Neural cell (in vitro differentiated cells): ENCODE results near the gene ANKRD31. TPM values are rescaled to one million over a fixed set of nuclear protein-coding genes. Genes with fewer than 3 reads are reported as not detected.

Experiments used
- H2AFZ ChIP-seq: fragments of 200-600, 300-800 bp; sonication (generic), shearing (Covaris generic); 2 replicates; pipeline ENCODE4 v1.6.0; 2014; ENCODE audit warnings: low read depth, mild to moderate bottlenecking, antibody characterized with exemption, low read length, moderate library complexity
- H3F3A ChIP-seq: fragments of 200-600 bp; shearing (Covaris generic); 2 replicates; pipeline ENCODE4 v1.6.1; 2016; ENCODE audit warnings: mild to moderate bottlenecking, moderate library complexity, mixed read lengths, antibody characterized with exemption, low read length; ENCODE audit not compliant: insufficient read depth, poor library complexity, severe bottlenecking
- H3K27ac ChIP-seq: fragments of 200-600, 300-800 bp; sonication (generic), shearing (Covaris generic); 2 replicates; pipeline ENCODE4 v1.5.1; 2014; ENCODE audit warnings: mild to moderate bottlenecking, low read length, moderate library complexity
- H3K27me3 ChIP-seq: fragments of 300-800, 200-600 bp; sonication (generic), shearing (Covaris generic); 2 replicates; pipeline ENCODE4 v1.6.0; 2014; ENCODE audit warnings: mild to moderate bottlenecking, low read depth, low read length, moderate library complexity; ENCODE audit not compliant: insufficient read depth
- H3K36me3 ChIP-seq: fragments of 300-800, 200-600 bp; sonication (generic), shearing (Covaris generic); 2 replicates; pipeline ENCODE4 v1.5.1; 2014; ENCODE audit warnings: mild to moderate bottlenecking, antibody characterized with exemption, low read length, moderate library complexity; ENCODE audit not compliant: insufficient read depth
- H3K4me2 ChIP-seq: fragments of 300-800, 200-600 bp; sonication (generic), shearing (Covaris generic); 2 replicates; pipeline ENCODE4 v1.6.0; 2014; ENCODE audit warnings: mild to moderate bottlenecking, low read length
- H3K4me3 ChIP-seq: fragments of 300-800, 200-600 bp; sonication (generic), shearing (Covaris generic); 2 replicates; pipeline ENCODE4 v1.5.1; 2014; ENCODE audit warnings: mild to moderate bottlenecking, low read length, moderate library complexity
- H3K79me2 ChIP-seq: fragments of 200-600 bp; shearing (Covaris generic); replicated peaks from 2 replicates; pipeline ENCODE4 v1.6.0; 2014; ENCODE audit warnings: mild to moderate bottlenecking, low read length, moderate library complexity; ENCODE audit not compliant: insufficient read depth
- H3K9ac ChIP-seq: fragments of 300-800, 200-600 bp; sonication (generic), shearing (Covaris generic); 2 replicates; pipeline ENCODE4 v1.6.1; 2016; ENCODE audit warnings: mild to moderate bottlenecking, low read length, mixed read lengths
- H3K9me2 ChIP-seq: fragments of 200-600 bp; shearing (Covaris generic); 2 replicates; pipeline ENCODE4 v1.6.1; 2016; ENCODE audit warnings: mild to moderate bottlenecking, low read length, mixed read lengths; ENCODE audit not compliant: insufficient read depth
- H3K9me3 ChIP-seq: fragments of 200-600, 300-800 bp; sonication (generic), shearing (Covaris generic); 2 replicates; pipeline ENCODE4 v1.6.1; 2016; ENCODE audit warnings: mild to moderate bottlenecking, mixed run types, low read length, moderate library complexity, mixed read lengths
- H4K20me1 ChIP-seq: fragments of 200-600 bp; shearing (Covaris generic); 2 replicates; pipeline ENCODE4 v1.6.1; 2016; ENCODE audit warnings: mild to moderate bottlenecking, mixed run types; ENCODE audit not compliant: insufficient read depth
- CTCF ChIP-seq: fragments of 450-650 bp; IDR thresholded peaks from 2 replicates; pipeline ENCODE4 v1.5.1; 2014; ENCODE audit warnings: antibody characterized with exemption, mild to moderate bottlenecking, moderate library complexity; ENCODE audit not compliant: poor library complexity, severe bottlenecking
- EP300 ChIP-seq: fragments of 450-650 bp; conservative IDR thresholded peaks from 2 replicates; pipeline ENCODE4 v1.6.1; 2014; ENCODE audit warnings: antibody characterized with exemption, mild to moderate bottlenecking, moderate library complexity; ENCODE audit not compliant: poor library complexity, severe bottlenecking
- EZH2 ChIP-seq: fragments of 200-600, 300-800 bp; shearing (Covaris generic), sonication (generic); IDR thresholded peaks from 2 replicates; pipeline ENCODE4 v1.6.1; 2014; ENCODE audit warnings: antibody characterized with exemption, low read length, borderline replicate concordance, mild to moderate bottlenecking; ENCODE audit not compliant: insufficient read depth, poor library complexity, severe bottlenecking
- MXI1 ChIP-seq: fragments of 450-650 bp; conservative IDR thresholded peaks from 2 replicates; pipeline ENCODE4 v1.6.1; 2014; ENCODE audit warnings: antibody characterized with exemption, mild to moderate bottlenecking; ENCODE audit not compliant: poor library complexity, severe bottlenecking
- POLR2AphosphoS5 ChIP-seq: IDR thresholded peaks from 2 replicates; pipeline ENCODE4 v1.6.1; 2012
- RAD21 ChIP-seq: fragments of 450-650 bp; conservative IDR thresholded peaks from 2 replicates; pipeline ENCODE4 v1.6.1; 2014; ENCODE audit warnings: antibody characterized with exemption, mild to moderate bottlenecking, moderate library complexity
- REST ChIP-seq: IDR thresholded peaks from 2 replicates; pipeline ENCODE4 v1.6.1; 2012; ENCODE audit warnings: borderline replicate concordance
- SMC3 ChIP-seq: fragments of 450-650 bp; conservative IDR thresholded peaks from 2 replicates; pipeline ENCODE4 v1.6.1; 2014; ENCODE audit warnings: antibody characterized with exemption, mild to moderate bottlenecking, moderate library complexity; ENCODE audit not compliant: poor library complexity
- TAF1 ChIP-seq: IDR thresholded peaks from 2 replicates; pipeline ENCODE4 v1.6.1; 2012; ENCODE audit warnings: low read depth
- polyA plus RNA-seq: library from polyadenylated mRNA; depleted of rRNA; stranded (reverse); fragments of >200 nt; gene quantifications from 2 replicates; pipeline ENCODE4 v1.2.3, GENCODE V29; 2014

ANKRD31 gene
- polyA plus RNA-seq, 1 donor from 2014 or later = 0.62 TPM

- Histone ChIP-seq H3K9ac (no peak overlapping the region), H2AFZ (no peak overlapping the region), H3K27me3 (peaks cover 28% of the 10 kb centered on the region), H3K9me2 (no peaks in the 10 kb centered on the region), H3K36me3 (no peaks in the 10 kb centered on the region), H4K20me1 (no peaks in the 10 kb centered on the region), H3K27ac (no peak overlapping the region), H3K9me3 (no peaks in the 10 kb centered on the region), H3F3A (no peaks in the 10 kb centered on the region), H3K4me3 (no peak overlapping the region), H3K4me2 (no peak overlapping the region), H3K79me2 (no peaks in the 10 kb centered on the region)
- TF ChIP-seq RAD21 (no peak), CTCF (no peak), REST (no peak), MXI1 (no peak), SMC3 (no peak), POLR2AphosphoS5 (no peak), EZH2 (no peak), EP300 (no peak), TAF1 (no peak)
These were observed 188.2 kb downstream of the ANKRD31 start for GRCh38 chr5:75048457-75048953.

GRCh38 chr5:75047356-75047755 is 189.3 kb downstream of the ANKRD31 start:
- no peak for TF ChIP-seq SMC3
- TF ChIP-seq TAF1 = no peak
- no peak for TF ChIP-seq MXI1
- no peak for TF ChIP-seq CTCF
- no peak for TF ChIP-seq REST
- TF ChIP-seq POLR2AphosphoS5 = no peak
- TF ChIP-seq EP300 = no peak
- no peak for TF ChIP-seq RAD21
- no peak for TF ChIP-seq EZH2
- H3K27ac ChIP-seq = no peak overlapping the region
- no peaks in the 10 kb centered on the region for H3F3A ChIP-seq
- no peak overlapping the region for H3K9ac ChIP-seq
- H3K9me2 ChIP-seq = no peaks in the 10 kb centered on the region
- no peaks in the 10 kb centered on the region for H3K36me3 ChIP-seq
- H3K9me3 ChIP-seq = no peaks in the 10 kb centered on the region
- no peaks in the 10 kb centered on the region for H3K79me2 ChIP-seq
- H4K20me1 ChIP-seq = no peaks in the 10 kb centered on the region
- H3K4me2 ChIP-seq = no peak overlapping the region
- H2AFZ ChIP-seq = no peak overlapping the region
- no peak overlapping the region for H3K4me3 ChIP-seq
- peaks cover 17% of the 10 kb centered on the region for H3K27me3 ChIP-seq
